ENCODE results near the gene ARRDC4.

GRCh38 chr15:97995192-97995591 lies 34.7 kb downstream of the ARRDC4 start:
- TF ChIP-seq CTCF (IDR thresholded peaks at IDR 0.05) (no peak), POLR2A (IDR thresholded peaks at IDR 0.05) (no peak)

Measured in esophagus squamous epithelium (tissue), 4 donors.